ENCODE data around the gene SERPINE3.

- TF ChIP-seq RFX5 (IDR thresholded peaks at IDR 0.05; ENCODE audit: low read length) (no peak), MAX (IDR thresholded peaks at IDR 0.05; ENCODE audit: low read depth) (no peak), CTCF (IDR thresholded peaks at IDR 0.05) (no peak), NFIC (IDR thresholded peaks at IDR 0.05; ENCODE audit: borderline replicate concordance) (no peak), EP300 (IDR thresholded peaks at IDR 0.05; ENCODE audit: borderline replicate concordance in 1 of 2, low read depth in 1 of 2, low read length in 1 of 2) (no peak)
These were observed 12.7 kb upstream of the SERPINE3 start for GRCh38 chr13:51326777-51327176.

All from SK-N-SH (cell line).